ENCODE results near the gene PIK3CA.

The PIK3CA gene

GRCh38 chr3:179158336-179159039 is 10.3 kb downstream of the PIK3CA start:
- DNase-seq (ENCODE audit: low read depth in 2 of 2) = no peak

- no peak for DNase-seq (ENCODE audit: low read depth in 2 of 2)
Observed at GRCh38 chr3:179163503-179163902, 15.3 kb downstream of the PIK3CA start.

GRCh38 chr3:179164857-179165256 is 16.7 kb downstream of the PIK3CA start:
- DNase-seq (ENCODE audit: low read depth in 2 of 2) = no peak

- no peak for DNase-seq (ENCODE audit: low read depth in 2 of 2)
Observed at GRCh38 chr3:179166561-179167201, 18.5 kb downstream of the PIK3CA start.

GRCh38 chr3:179168918-179169317 is 20.8 kb downstream of the PIK3CA start:
- DNase-seq (ENCODE audit: low read depth in 2 of 2) = no peak

GRCh38 chr3:179172546-179172945 is 24.4 kb downstream of the PIK3CA start:
- no peak for DNase-seq (ENCODE audit: low read depth in 2 of 2)

GRCh38 chr3:179174316-179174715 is 26.2 kb downstream of the PIK3CA start:
- DNase-seq (ENCODE audit: low read depth in 2 of 2) = no peak

GRCh38 chr3:179174898-179175297 is 26.7 kb downstream of the PIK3CA start:
- no peak for DNase-seq (ENCODE audit: low read depth in 2 of 2)

GRCh38 chr3:179175358-179175757 is 27.2 kb downstream of the PIK3CA start:
- DNase-seq (ENCODE audit: low read depth in 2 of 2) = no peak

- no peak for DNase-seq (ENCODE audit: low read depth in 2 of 2)
Observed at GRCh38 chr3:179177611-179178010, 29.5 kb downstream of the PIK3CA start.

GRCh38 chr3:179179256-179179655 is 31.1 kb downstream of the PIK3CA start:
- DNase-seq (ENCODE audit: low read depth in 2 of 2) = no peak

GRCh38 chr3:179179979-179180759 is 32.0 kb downstream of the PIK3CA start:
- DNase-seq (ENCODE audit: low read depth in 2 of 2) = no peak

GRCh38 chr3:179181021-179181472 is 32.9 kb downstream of the PIK3CA start:
- DNase-seq (ENCODE audit: low read depth in 2 of 2) = no peak

GRCh38 chr3:179181993-179182551 is 33.9 kb downstream of the PIK3CA start:
- DNase-seq (ENCODE audit: low read depth in 2 of 2) = peak in 1 of 2 donors; percentile 7

GRCh38 chr3:179182902-179183301 is 34.7 kb downstream of the PIK3CA start:
- no peak for DNase-seq (ENCODE audit: low read depth in 2 of 2)

GRCh38 chr3:179184826-179185225 is 36.7 kb downstream of the PIK3CA start:
- no peak for DNase-seq (ENCODE audit: low read depth in 2 of 2)

- DNase-seq (ENCODE audit: low read depth in 2 of 2) = no peak
Observed at GRCh38 chr3:179186426-179186825, 38.3 kb downstream of the PIK3CA start.

- no peak for DNase-seq (ENCODE audit: low read depth in 2 of 2)
Observed at GRCh38 chr3:179189759-179190158, 41.6 kb downstream of the PIK3CA start.

- DNase-seq (ENCODE audit: low read depth in 2 of 2) = no peak
Observed at GRCh38 chr3:179190581-179190980, 42.4 kb downstream of the PIK3CA start.

GRCh38 chr3:179192542-179192941 is 44.4 kb downstream of the PIK3CA start:
- no peak for DNase-seq (ENCODE audit: low read depth in 2 of 2)

GRCh38 chr3:179194931-179195330 is 46.8 kb downstream of the PIK3CA start:
- no peak for DNase-seq (ENCODE audit: low read depth in 2 of 2)

- no peak for DNase-seq (ENCODE audit: low read depth in 2 of 2)
Observed at GRCh38 chr3:179196098-179196497, 47.9 kb downstream of the PIK3CA start.

Measured in stimulated activated CD4-positive, alpha-beta T cell treated with anti-CD3 and anti-CD28 coated beads, Interleukin-15, amount 100 ng/mL, for 48 hours (primary cell).